Medulla oblongata (tissue), 1 donor: ENCODE data around the gene TOLLIP.
A peak's percentile ranks its signal among the peaks of the same experiment; 100 is the strongest.

Source experiments
- DNase-seq: peaks from one replicate; pipeline ENCODE4 v3.0.0-alpha.2; 2015; ENCODE audit errors: extremely low spot score

TOLLIP gene

GRCh38 chr11:1298695-1299492 is 10.5 kb downstream of the TOLLIP start:
- DNase-seq, result peak; percentile 63

- no peak for DNase-seq
Observed at GRCh38 chr11:1297576-1298473, 11.6 kb downstream of the TOLLIP start.

DNA sequence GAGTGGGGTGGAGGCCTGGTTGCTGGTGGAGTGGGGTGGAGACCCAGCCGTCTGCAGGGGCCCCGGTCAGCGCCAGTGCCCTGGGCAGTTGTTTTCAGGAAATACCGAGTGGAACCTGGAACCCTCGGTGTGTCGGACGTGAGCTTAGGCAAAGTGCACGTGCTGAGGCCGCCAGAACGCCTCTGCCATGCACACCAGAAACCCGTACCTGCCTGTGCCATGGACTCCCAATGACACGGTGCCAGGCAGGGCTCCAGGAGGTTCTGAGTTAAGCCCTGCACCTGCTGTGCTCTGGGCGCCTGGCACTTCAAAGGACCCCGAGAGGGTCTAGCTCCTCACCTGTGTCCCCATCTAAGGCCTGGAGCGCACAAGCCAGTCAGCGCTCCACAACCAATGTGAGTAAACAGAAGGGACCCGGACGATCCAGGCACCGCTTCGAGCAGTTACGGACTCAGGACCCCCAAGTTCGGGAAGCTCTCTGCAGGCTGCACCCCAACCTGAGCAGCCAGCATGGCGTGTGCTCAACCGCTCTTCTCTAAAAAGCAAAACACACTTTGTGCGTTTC is 12.3 kb downstream of the TOLLIP start:
- DNase-seq, result no peak

DNA sequence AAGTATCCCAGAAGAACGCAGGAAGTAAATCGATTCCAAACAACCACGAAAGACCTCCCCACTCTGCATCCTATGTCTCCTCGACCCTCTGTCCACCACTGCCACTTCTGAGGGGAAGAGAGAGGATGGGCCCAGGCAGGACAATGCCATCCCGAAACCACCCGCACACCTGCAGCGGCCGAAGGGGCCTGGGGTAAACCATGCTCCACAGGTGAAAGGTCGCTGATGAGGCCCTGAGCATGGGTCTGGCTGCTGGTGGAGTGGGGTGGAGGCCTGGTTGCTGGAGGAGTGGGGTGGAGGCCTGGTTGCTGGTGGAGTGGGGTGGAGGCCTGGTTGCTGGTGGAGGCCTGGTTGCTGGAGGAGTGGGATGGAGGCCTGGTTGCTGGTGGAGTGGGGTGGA is 13.1 kb downstream of the TOLLIP start:
- no peak for DNase-seq

- no peak for DNase-seq
Observed at GRCh38 chr11:1295591-1295990, 13.8 kb downstream of the TOLLIP start.

DNA sequence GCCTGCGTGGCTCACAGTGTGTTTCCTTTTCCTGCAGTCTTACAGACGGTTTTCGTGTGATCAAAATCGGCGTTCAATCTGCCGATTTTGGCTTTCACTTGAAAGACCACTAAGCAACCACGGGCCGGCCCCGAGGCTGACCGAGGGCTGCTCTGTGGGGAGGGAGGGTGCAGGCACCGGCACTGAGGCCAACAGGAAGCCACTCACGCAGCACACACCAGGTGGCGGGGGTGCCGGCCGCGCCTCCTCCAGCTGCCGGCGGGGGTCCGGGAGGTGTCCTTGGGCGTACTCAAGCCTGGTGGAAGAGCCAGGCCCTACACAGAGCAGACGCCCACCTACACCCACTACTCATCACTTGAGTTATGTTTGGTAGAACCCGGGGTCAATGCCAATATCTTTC is 14.3 kb downstream of the TOLLIP start:
- no peak for DNase-seq

DNA sequence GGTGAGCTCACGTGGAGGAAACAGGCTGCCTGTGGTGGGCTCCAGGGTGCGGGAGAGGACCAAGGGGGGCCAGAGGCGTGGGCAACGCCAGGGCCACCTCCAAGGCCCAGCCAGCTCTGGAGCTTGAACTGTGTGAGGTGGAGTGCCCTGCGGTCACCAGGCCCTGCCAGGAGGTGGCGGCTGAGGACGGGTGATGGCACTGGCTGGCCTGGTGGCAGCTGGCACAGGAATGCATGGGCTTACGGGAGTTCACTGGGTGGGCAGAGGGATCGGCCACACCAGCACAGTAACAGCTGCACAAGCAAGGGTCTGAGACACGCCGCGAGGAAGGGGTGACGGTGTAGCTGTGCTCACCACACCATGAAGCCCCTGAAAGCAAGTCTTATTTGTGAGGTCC is 15.8 kb downstream of the TOLLIP start:
- no peak for DNase-seq

GRCh38 chr11:1292644-1293618 is 16.5 kb downstream of the TOLLIP start:
- no peak for DNase-seq

DNA sequence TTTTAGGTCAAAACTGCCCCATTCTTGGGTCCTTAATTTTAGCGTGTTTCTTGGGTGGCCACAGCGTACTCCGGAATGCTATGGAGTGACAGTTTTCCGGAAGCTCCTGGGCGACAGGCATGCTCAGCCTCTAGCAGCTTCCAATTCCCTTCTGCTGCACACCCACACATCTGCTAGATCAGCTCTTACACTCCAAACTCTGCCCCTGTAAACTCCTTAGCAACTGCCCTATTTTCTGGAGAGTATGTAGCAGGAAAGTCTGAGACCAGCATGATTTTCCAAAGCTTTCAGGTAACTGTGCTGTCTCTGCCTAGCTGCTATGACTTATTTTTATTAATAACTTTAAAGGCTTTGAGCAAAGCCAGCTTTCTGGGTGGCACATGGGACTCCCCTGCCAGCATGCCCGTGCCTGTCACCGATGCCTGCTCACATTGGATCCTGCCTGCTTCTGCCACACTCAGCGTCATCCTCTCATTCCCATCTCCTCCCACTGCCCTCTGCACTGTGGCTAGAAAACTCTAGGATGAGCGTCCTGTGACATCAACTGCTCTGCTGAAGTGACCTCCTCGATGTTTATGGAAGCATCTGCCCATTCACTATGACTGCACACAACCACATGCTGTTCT is 17.3 kb downstream of the TOLLIP start:
- no peak for DNase-seq

- no peak for DNase-seq
Observed at GRCh38 chr11:1291295-1292017, 18.0 kb downstream of the TOLLIP start.

GRCh38 chr11:1290052-1291040 is 19.1 kb downstream of the TOLLIP start:
- no peak for DNase-seq

- no peak for DNase-seq
Observed at GRCh38 chr11:1289211-1289935, 20.1 kb downstream of the TOLLIP start.

- DNase-seq, result no peak
Observed at GRCh38 chr11:1288426-1289151, 20.8 kb downstream of the TOLLIP start.

GRCh38 chr11:1287928-1288327 is 21.5 kb downstream of the TOLLIP start:
- DNase-seq, result no peak

DNA sequence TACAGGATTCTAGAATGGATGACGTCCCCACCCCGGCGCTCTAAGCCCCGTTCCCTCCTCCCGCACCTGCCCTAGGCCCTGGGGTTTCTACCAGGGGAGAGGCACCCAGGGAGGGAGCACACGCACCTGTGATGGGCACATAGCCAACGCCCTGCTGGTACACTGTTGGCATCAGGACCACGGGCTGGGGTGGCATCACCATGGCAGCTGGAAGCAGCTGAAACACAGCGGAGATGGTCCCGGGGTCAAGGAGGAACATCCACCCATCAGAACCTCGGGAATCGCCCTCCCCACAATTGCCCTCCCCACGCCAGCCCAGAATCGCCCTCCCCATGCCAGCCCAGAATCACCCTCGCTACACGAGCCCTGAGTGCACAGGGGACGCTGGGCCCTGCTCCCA is 23.6 kb downstream of the TOLLIP start:
- DNase-seq, result no peak

DNA sequence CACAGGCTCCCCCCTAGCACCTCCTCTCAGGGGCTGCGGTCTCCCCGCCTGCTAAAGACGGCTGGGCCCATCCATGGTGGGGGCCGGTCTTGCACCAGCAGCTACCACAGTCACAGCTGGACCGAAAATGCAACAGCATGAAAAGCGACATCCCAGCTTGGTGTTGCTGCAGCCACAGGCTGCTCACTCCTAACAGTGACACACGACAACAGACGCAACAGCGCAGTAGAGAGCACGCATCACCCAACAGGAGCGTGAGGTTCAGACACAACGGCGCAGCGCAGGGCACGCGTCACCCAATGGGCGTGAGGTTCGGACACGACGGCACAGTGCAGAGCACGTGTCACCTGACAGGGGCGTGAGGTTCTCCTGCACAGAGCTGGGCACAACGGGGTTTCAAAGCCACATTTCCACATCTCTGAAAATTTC is 24.1 kb downstream of the TOLLIP start:
- DNase-seq, result no peak

DNA sequence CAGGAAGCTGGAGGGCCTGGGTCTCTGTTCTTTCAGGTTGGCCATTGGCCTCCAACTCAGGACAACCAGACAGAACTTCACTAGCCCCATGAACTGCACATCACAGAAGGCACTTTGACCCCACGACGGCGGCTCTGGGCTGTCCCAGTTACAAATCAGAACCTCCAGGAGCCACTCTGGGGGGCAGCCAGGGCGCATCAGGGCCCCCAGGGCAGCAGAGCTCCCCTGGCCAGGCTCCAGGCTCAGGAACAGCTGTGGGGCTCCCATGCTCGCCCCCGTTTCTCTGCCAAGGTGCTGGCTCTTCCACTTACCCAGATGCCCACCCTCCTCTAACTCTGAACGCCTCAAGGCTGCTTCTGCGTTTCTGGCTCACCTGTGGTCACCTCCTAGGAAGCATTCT is 25.5 kb downstream of the TOLLIP start:
- no peak for DNase-seq

DNA sequence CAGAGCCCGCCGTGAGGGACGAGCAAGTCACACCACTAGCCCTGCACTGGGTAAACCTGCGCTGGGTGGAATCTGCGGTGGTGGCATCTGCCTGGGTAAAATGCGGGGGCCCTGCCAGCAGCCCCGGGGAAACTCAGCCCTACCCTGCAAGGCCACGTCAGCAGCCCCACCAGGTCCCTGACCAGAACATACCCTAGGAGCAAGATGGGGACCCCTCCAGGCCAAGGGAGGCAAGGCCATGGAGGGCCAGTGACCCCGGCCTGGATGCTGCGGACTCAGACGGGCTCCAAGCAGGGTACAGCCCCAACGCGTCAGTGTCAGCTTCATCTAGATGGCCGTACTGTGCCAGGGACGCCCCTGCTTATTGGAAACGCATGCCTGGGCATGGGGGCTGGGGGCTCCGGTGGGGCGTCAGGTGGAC is 26.3 kb downstream of the TOLLIP start:
- no peak for DNase-seq
